Measurements from ENCODE around the gene ABCE1.

The ABCE1 gene

GRCh38 chr4:145097821-145098674, at the start of gene ABCE1, which contains the start of gene ANAPC10:
Gene ABCE1 (plus strand): TSS chr4:145098311. CDS start chr4:145104413, 6,102 bp downstream.
Gene ANAPC10 (minus strand): TSS chr4:145098196. CDS start chr4:145096099, 2,097 bp downstream.
- peak; percentile 86 for FAIRE-seq

DNA sequence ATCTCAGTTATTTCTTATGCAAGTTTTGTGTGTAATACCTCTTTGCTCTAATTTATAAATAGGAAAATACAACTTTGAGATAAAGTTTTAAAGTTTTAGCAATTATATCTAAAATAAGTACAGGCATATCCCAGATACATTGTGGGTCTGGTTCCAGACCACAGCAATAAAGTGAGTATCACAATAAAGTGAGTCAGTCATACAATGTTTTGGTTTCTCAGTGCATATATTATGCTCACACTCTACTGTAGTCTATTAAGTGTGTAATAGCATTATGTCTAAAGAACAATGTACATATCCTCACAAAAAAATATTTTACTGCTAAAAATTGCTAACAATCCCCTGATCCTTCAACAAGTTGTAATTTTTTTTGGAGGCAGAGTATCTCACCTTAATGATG, 49.3 kb upstream of the ABCE1 start:
- FAIRE-seq, result no peak

GRCh38 chr4:145049241-145049640, 48.9 kb upstream of the ABCE1 start:
- FAIRE-seq, result no peak

DNA sequence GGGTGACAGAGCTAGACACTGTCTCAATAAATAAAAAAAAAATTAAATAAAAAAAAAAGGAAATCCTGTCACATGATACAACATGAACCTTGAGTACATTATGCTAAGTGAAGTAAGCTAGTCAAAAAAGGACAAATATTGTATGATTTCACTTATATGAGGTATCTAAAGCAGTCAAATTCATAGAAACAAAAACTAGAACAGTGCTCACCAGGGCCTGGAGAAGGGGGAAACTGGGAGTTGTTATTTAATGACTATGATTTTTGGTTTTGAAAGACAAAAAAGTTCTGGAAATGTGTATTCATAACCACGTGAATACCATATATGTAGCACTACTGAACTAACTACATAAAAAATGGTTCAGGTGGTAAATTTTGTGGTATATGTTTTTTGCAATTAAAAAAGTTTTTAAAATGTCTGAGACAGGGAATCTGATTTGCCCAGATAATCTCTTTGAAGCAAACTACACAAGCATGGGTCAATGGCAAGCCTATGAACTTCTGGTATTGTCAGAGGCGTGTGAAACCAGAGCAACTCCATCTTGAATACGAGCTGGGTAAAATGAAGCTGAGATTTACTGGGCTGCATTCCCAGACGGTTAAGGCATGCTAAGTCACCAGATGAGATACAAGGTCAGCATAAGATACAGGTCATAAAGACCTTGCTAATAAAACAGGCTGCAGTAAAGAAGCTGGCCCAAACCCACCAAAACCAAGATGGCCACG, 42.4 kb upstream of the ABCE1 start:
- no peak for FAIRE-seq

GRCh38 chr4:145056325-145057130, 41.6 kb upstream of the ABCE1 start:
- no peak for FAIRE-seq

- FAIRE-seq, result no peak
Measured at GRCh38 chr4:145058256-145058655, 39.9 kb upstream of the ABCE1 start.

DNA sequence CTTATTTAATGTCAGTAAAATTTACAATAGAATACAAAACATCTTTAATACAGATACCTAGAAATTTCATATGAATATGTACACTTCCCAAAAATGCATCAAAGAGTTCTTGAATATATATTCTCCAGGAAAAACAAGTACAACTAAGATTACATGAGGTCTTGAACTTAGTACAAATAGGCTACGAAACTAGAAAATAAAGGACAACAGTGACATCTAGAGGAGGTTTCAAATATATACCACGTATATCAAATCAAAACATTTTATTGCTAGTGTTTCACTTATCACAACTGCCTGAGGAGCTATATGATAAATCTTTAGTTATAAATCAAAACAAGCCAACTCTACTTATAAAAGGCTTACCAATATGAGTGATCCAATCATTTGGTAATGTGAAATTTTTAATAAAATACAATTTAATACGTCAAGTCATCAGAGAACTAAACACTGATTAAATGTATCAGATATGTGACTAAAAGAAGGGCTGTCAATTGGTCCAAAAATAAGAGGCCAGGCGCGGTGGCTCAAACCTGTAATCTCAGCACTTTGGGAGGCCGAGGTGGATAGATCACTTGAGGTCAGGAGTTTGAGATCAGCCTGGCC, 36.7 kb upstream of the ABCE1 start:
- peak; percentile 96 for FAIRE-seq

GRCh38 chr4:145066063-145066501, 32.0 kb upstream of the ABCE1 start:
- no peak for FAIRE-seq

- no peak for FAIRE-seq
Measured at GRCh38 chr4:145069361-145069760, 28.8 kb upstream of the ABCE1 start.

- no peak for FAIRE-seq
Measured at GRCh38 chr4:145071560-145071959, 26.6 kb upstream of the ABCE1 start.

DNA sequence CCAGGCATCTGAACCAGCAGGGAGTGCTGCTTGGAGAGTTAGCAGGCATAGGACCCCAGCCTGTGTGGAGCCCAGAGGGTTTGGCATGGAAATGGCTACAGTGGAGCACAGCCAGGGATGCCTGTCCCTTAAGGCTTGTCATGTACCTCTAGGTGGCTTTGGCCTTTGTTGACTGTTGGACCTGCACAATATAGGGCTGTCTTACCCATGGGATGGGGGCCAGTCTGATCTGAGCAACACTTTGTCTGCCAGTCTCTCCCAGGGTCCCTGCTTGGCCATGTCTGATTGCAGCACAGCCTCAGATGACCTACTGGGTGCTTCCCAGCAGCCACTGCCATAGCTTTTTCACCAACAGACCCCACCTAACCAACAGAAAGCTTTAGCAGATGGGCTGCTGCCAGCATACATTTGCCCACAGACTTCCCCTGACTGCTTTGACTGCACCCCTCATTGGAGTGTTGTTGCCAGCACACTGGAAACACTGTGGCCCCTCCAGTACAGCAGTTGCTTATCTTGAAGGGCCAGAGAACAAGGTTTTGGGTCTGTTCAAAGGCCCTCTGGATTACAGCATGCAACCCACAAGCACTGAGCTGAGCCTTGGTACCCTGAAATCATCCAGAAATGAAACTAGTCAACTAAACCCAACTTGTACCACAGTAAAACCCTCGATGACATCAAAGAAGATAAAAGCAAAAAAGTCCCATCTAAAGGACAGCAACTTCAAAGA, 22.2 kb upstream of the ABCE1 start:
- no peak for FAIRE-seq

- FAIRE-seq, result no peak
Measured at GRCh38 chr4:145076469-145076855, 21.6 kb upstream of the ABCE1 start.

- FAIRE-seq, result no peak
Measured at GRCh38 chr4:145081756-145082155, 16.4 kb upstream of the ABCE1 start.

GRCh38 chr4:145083891-145084605, 14.1 kb upstream of the ABCE1 start:
- FAIRE-seq, result no peak

GRCh38 chr4:145090380-145090779, 7.7 kb upstream of the ABCE1 start:
- FAIRE-seq, result no peak

GRCh38 chr4:145093638-145094037, 4.5 kb upstream of the ABCE1 start:
- no peak for FAIRE-seq

GRCh38 chr4:145097331-145097820, 735 bp upstream of the ABCE1 start:
- FAIRE-seq, result no peak

DNA sequence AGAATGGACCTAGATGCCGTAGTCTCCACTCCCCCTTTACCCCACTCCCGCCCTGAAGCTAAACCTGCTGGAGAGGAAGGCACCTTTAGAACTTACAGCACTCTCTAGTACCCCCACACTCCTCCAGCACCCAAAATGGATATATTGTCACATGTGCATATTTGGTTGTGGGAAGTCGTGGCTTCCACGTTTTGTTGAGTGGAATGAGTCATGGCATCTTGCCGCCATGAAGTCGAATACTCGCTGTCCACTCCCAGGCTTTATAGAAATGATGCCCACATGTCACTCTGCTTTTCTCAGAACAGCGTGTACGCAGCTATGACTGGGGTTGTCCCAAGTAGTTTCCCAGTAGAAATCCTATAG, 545 bp downstream of the ABCE1 start:
- no peak for FAIRE-seq

- FAIRE-seq, result no peak
Measured at GRCh38 chr4:145099653-145100052, 1.5 kb downstream of the ABCE1 start.

DNA sequence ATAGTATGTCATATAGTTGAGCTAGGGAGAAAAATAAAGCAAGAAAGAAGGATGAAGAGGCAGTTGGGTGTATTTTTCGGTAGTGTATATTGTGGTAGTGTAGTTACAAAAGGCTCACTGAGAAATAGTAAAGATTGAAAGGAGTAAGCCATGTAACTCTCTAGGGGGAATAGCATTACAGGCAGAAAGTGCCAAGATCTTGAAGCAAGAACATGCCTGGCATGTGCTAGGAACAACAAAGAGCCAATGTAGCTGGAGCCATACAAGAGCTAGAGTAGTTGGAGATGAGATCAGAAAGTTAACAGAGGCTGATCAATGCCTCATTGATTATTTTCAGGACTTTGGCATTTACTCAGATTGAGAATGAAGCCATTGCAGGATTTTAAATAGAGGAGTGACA, 3.0 kb downstream of the ABCE1 start:
- no peak for FAIRE-seq

- no peak for FAIRE-seq
Measured at GRCh38 chr4:145102619-145103018, 4.5 kb downstream of the ABCE1 start.

Data from colon (tissue), 2 donors.